Progenitor cell of endocrine pancreas (in vitro differentiated cells): ENCODE data around the gene PRXL2C. TPM values are rescaled to one million over a fixed set of nuclear protein-coding genes. Genes with fewer than 3 reads are reported as not detected.
A peak's percentile ranks its signal among the peaks of the same experiment; 100 is the strongest.

Source experiments
- DNase-seq: peaks from one replicate; pipeline ENCODE4 v3.0.0; 2021; ENCODE audit warnings: low spot score; ENCODE audit not compliant: unreplicated experiment
- H3K27ac Mint-ChIP-seq: 2 replicates; pipeline ENCODE4 v1.8.0; 2021; ENCODE audit warnings: mild to moderate bottlenecking, moderate library complexity, mixed read lengths
- H3K27me3 Mint-ChIP-seq: 2 replicates; pipeline ENCODE4 v1.8.0; 2021; ENCODE audit warnings: mixed read lengths
- H3K36me3 Mint-ChIP-seq: 2 replicates; pipeline ENCODE4 v1.8.0; 2022; ENCODE audit warnings: mixed read lengths; ENCODE audit not compliant: insufficient read depth
- H3K4me1 Mint-ChIP-seq: 2 replicates; pipeline ENCODE4 v1.8.0; 2021; ENCODE audit warnings: low read depth, mixed read lengths
- H3K4me3 Mint-ChIP-seq: 2 replicates; pipeline ENCODE4 v1.8.0; 2021; ENCODE audit warnings: low read depth, mild to moderate bottlenecking, moderate library complexity, mixed read lengths
- H3K9me3 Mint-ChIP-seq: 2 replicates; pipeline ENCODE4 v1.8.0; 2021; ENCODE audit warnings: low read depth, mixed read lengths
- total RNA-seq: library from RNA; stranded (reverse); gene quantifications from 2 replicates; pipeline ENCODE4 v1.2.1, GENCODE V29; 2021
- TF ChIP-seq, protein P1 (sequence below): fragments of 200-600 bp; sonication (generic); IDR thresholded peaks from one replicate; pipeline ENCODE4 v1.5.0; 2021; ENCODE audit warnings: antibody characterized with exemption, mild to moderate bottlenecking; ENCODE audit not compliant: unreplicated experiment

PRXL2C gene
- total RNA-seq, 1 donor from 2014 or later = 6.2 TPM

DNA sequence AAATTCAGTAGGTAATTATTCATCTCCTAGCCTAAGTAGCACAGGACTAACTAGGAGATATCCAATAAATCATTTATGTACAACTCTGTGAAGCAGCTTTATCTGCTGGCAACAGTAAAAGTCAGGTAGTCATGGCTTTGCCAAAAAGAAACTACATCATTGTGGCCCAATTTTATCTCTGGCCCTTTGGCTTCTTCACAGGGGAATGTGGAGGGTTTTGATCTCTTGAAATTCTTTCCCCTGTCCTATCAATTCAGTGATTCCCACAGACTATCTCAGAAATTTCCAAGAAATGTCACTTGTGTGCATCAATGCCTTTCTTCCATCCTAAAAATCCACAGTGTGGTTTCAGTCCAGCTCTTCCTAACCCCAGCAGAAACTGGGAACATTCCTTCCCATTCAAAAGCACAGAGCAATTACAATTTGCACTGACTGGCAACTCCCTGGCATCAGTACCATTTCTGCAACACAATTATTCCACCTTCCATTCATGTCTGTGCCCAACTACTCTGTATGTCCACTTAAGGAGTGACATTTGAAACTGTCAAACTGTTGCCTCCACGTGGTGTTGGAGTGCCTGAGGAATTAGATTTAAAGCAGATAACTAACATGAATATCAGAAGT lies 42.0 kb downstream of the PRXL2C start:
- peaks cover 21% of the 10 kb centered on the region for H3K4me1 Mint-ChIP-seq
- no peak for DNase-seq
- H3K27ac Mint-ChIP-seq = peak overlapping the region; percentile 9
- no peaks in the 10 kb centered on the region for H3K9me3 Mint-ChIP-seq
- H3K4me3 Mint-ChIP-seq = no peak overlapping the region
- TF ChIP-seq, protein P1, sequence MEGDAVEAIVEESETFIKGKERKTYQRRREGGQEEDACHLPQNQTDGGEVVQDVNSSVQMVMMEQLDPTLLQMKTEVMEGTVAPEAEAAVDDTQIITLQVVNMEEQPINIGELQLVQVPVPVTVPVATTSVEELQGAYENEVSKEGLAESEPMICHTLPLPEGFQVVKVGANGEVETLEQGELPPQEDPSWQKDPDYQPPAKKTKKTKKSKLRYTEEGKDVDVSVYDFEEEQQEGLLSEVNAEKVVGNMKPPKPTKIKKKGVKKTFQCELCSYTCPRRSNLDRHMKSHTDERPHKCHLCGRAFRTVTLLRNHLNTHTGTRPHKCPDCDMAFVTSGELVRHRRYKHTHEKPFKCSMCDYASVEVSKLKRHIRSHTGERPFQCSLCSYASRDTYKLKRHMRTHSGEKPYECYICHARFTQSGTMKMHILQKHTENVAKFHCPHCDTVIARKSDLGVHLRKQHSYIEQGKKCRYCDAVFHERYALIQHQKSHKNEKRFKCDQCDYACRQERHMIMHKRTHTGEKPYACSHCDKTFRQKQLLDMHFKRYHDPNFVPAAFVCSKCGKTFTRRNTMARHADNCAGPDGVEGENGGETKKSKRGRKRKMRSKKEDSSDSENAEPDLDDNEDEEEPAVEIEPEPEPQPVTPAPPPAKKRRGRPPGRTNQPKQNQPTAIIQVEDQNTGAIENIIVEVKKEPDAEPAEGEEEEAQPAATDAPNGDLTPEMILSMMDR = no peak
- H3K27me3 Mint-ChIP-seq = no peaks in the 10 kb centered on the region
- H3K36me3 Mint-ChIP-seq = no peaks in the 10 kb centered on the region

DNA sequence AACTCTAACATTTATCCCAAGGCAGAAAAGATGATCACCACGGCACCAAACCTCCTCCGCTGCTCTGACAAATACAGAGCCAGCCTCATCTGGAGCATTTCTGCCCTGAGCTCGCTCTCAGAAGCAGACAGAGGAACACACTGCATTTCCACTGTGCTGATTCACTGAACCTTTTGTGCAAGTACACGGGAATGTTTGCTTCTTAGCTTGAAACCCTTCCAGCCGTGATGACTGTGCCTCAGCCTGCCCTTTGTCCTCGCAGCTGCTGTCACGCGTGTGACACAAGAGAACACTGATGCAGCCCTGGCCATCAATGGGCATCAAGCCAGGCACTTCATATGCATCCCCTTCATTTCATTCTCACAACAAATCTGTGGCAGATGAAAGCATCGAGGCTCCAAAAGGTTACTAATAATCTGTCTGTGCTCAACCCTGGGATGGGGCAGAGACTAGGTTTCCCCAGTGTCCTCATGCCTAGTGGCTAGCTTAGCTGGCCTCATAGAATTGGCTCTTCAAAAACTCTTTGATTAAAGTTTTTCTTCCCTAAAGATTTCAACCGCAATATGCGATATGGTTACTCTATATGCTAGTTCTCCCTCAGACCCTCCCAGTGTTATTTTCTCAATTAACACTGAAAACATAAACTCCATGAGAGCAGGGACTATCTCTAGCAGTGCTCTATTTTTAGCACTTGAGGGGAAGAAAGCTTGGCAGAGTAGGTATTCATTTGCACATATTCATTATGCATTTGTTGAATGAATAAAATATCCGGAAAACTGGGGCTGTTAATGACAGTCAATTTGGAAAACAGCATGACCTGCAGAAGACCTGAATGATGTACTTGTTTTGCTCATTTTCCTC lies 42.8 kb downstream of the PRXL2C start:
- TF ChIP-seq, protein P1 = no peak
- H3K4me1 Mint-ChIP-seq = peaks cover 14% of the 10 kb centered on the region
- H3K27ac Mint-ChIP-seq = peak overlapping the region; percentile 66
- H3K36me3 Mint-ChIP-seq = no peaks in the 10 kb centered on the region
- DNase-seq = no peak
- no peak overlapping the region for H3K4me3 Mint-ChIP-seq
- no peaks in the 10 kb centered on the region for H3K27me3 Mint-ChIP-seq
- H3K9me3 Mint-ChIP-seq = no peaks in the 10 kb centered on the region

DNA sequence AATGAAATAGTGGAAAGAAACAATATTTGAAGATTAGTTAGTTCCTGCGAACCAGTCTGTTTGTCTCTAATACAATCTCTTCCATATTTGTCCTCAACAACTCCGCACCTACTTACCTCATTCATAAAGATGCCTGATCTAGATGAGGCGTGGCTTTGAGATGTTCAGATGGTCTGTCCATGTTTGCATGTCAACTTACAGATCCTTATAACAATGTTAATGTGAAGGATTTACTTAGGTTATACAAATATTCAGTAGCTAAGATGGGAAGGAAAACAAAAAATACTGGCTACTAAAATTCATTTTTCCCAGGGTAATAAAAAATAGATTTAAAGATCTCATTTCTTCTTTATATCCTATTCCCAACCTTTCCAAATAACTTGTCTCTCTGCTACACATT lies 43.8 kb downstream of the PRXL2C start:
- DNase-seq = no peak
- Mint-ChIP-seq H3K27me3 (no peaks in the 10 kb centered on the region), H3K36me3 (no peaks in the 10 kb centered on the region), H3K4me1 (peaks cover 9% of the 10 kb centered on the region), H3K27ac (no peak overlapping the region), H3K4me3 (no peak overlapping the region), H3K9me3 (no peaks in the 10 kb centered on the region)
- TF ChIP-seq, protein P1 = no peak

DNA sequence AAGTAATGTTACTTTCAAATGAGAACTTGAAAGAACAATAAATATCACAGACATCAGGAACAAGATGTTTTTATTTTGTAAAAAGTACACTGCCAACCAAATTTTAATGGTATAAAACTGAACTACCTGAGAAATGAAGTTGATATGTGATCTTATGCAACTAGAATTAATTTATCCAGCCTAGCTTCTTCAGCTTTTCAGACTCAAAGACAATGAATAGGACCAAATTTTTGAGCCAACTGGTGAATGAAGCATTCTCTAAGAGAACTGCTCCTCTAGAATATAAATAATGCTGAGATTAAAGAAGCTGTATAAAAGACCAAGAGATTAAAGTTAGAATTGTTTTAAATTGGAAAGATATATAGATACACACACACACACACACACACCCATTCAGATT lies 45.4 kb downstream of the PRXL2C start:
- Mint-ChIP-seq H3K4me3 (no peak overlapping the region), H3K27me3 (no peaks in the 10 kb centered on the region), H3K9me3 (no peaks in the 10 kb centered on the region), H3K36me3 (no peaks in the 10 kb centered on the region), H3K4me1 (peaks cover 9% of the 10 kb centered on the region), H3K27ac (no peak overlapping the region)
- TF ChIP-seq, protein P1 = no peak
- no peak for DNase-seq

DNA sequence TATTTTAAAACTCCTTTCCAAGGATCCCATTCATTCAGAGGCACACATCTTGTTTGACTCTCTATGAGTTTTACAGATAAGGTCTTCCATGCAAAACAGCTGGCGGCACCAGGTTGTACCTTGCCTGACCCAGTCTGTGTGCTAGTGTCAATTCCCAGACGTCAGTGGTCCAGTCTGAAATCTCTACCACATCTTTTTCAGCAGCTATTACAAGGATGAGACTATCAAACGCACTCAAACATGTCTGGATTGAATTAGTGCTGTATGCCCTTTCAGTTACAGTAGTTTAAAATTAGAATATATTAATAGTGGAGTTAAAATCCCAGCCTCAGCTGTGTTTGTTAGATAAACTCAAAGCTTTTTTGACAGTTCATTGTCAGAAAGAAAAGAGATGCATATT lies 47.1 kb downstream of the PRXL2C start:
- Mint-ChIP-seq H3K4me1 (peaks cover 11% of the 10 kb centered on the region), H3K4me3 (no peak overlapping the region), H3K9me3 (no peaks in the 10 kb centered on the region), H3K27me3 (no peaks in the 10 kb centered on the region), H3K36me3 (no peaks in the 10 kb centered on the region), H3K27ac (no peak overlapping the region)
- no peak for DNase-seq
- TF ChIP-seq, protein P1 = no peak
